Mucosa of descending colon (tissue), 3 donors: ENCODE data around the gene RPS21. TPM values are rescaled to one million over a fixed set of nuclear protein-coding genes. Genes with fewer than 3 reads are reported as not detected.

Source experiments
- ATAC-seq: fragments of 200-7000 bp; cut with Tn5 transposase; one replicate; pipeline ENCODE4 v1.9.1; 2020; ENCODE audit warnings: mild to moderate bottlenecking, moderate library complexity
- DNase-seq, 3 donors: peaks; one replicate each; pipeline ENCODE4 v3.0.0-alpha.2; 2020
- H3K36me3 ChIP-seq: fragments of 200-600 bp; one replicate; pipeline ENCODE4 v1.8.0; 2021; ENCODE audit warnings: low read depth, mild to moderate bottlenecking
- H3K4me1 ChIP-seq: fragments of 200-600 bp; one replicate; pipeline ENCODE4 v1.8.0; 2021; ENCODE audit warnings: low read depth, mild to moderate bottlenecking
- H3K4me3 ChIP-seq: fragments of 200-600 bp; one replicate; pipeline ENCODE4 v1.8.0; 2021; ENCODE audit warnings: mild to moderate bottlenecking
- H3K9me3 ChIP-seq: fragments of 200-600 bp; one replicate; pipeline ENCODE4 v1.8.0; 2021; ENCODE audit warnings: mild to moderate bottlenecking
- intact Hi-C, 2 donors: fragments of 100-400 bp; cut with DNase I in 1 of 2; cut with micrococcal nuclease in 1 of 2; formaldehyde crosslinking; loops; one replicate each; pipeline versions ENCODE4 v1.11.0 to v1.11.1; 2022; cut with DNase I, micrococcal nuclease
- total RNA-seq, 3 donors: library from RNA; stranded (reverse); fragmentation: NEBNext Ultra II Directional in 2 of 3; extraction: Animal tissue kit (Norgen Biotek cat#: 25700) in 2 of 3; gene quantifications; one replicate each; pipeline versions ENCODE4 v1.2.1 to v1.2.4, GENCODE V29; 2021 to 2023
- TF ChIP-seq, protein P1 (sequence below): fragments of 200-600 bp; IDR thresholded peaks from one replicate; pipeline ENCODE4 v1.8.0; 2022; ENCODE audit warnings: antibody characterized with exemption, mild to moderate bottlenecking
- donor health status: DM: no; HTN: no; CAD: no; lungs with moderate emphysema.
- donor health status: DM: no; HTN: no; CAD: no.
- donor health status: DM: no; HTN: yes; CAD: no.

RPS21 gene
- total RNA-seq, 3 donors from 2014 or later = 1,171 to 1,284 (median 1,191) TPM

DNA sequence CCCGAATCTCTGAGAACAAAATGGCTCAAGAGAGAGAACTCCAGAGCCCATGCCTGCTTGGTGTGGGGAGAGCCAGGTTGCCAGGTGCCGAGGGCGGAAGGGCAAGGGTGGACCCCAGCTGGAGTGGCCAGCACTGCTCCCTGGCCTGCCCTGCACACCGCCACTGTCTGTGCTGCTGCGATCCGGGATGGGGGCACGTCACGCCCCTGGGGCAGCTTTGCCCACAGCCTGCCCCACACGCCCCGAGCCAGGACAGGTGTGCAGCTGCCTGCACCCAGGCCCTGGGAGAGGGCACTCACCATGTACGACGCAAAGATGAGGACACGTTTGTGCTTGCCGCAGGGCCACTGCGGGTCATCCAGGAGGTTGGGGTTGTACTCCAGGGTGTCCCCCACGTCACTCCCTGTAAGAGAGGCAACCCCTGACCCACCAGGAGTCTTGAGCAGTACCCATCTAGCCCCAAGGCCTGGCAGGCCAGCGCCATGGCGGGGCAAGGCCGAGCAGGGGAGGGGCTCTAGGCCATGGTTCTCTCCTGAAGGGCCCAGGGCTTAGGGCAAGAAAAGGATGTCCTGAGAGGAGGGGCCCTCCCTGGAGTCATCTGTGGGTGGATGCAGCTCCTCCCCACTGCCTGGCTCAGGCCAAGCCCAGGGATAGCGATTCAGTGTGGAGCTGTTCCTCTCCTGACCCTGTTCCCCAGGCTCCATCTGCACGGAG is 5.9 kb downstream of the RPS21 start:
- H3K36me3 ChIP-seq = no peaks in the 10 kb centered on the region
- ATAC-seq (no peak), DNase-seq (no peak)
- H3K4me1 ChIP-seq = peaks cover 7% of the 10 kb centered on the region
- no peaks in the 10 kb centered on the region for H3K9me3 ChIP-seq
- no peak overlapping the region for H3K4me3 ChIP-seq
- TF ChIP-seq, protein P1, sequence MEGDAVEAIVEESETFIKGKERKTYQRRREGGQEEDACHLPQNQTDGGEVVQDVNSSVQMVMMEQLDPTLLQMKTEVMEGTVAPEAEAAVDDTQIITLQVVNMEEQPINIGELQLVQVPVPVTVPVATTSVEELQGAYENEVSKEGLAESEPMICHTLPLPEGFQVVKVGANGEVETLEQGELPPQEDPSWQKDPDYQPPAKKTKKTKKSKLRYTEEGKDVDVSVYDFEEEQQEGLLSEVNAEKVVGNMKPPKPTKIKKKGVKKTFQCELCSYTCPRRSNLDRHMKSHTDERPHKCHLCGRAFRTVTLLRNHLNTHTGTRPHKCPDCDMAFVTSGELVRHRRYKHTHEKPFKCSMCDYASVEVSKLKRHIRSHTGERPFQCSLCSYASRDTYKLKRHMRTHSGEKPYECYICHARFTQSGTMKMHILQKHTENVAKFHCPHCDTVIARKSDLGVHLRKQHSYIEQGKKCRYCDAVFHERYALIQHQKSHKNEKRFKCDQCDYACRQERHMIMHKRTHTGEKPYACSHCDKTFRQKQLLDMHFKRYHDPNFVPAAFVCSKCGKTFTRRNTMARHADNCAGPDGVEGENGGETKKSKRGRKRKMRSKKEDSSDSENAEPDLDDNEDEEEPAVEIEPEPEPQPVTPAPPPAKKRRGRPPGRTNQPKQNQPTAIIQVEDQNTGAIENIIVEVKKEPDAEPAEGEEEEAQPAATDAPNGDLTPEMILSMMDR = no peak
- intact Hi-C loops = no loop called here

DNA sequence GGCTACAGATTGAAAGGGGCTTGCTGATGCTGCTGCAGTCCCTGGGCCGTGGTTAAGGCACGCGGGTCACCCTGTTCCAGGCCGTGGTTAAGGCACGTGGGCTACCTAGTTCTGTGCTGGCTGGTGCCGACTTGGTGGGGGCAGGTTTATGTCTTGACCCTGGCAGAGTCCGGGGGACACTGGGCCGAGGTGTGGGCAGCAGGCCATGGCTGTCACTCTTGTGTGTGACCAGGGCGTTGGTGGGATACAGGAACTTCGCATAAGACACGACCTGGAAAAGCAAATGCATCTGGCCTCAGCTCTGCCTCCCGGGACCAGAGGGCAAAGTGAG is 6.4 kb downstream of the RPS21 start:
- H3K36me3 ChIP-seq = no peaks in the 10 kb centered on the region
- TF ChIP-seq, protein P1 = no peak

DNA sequence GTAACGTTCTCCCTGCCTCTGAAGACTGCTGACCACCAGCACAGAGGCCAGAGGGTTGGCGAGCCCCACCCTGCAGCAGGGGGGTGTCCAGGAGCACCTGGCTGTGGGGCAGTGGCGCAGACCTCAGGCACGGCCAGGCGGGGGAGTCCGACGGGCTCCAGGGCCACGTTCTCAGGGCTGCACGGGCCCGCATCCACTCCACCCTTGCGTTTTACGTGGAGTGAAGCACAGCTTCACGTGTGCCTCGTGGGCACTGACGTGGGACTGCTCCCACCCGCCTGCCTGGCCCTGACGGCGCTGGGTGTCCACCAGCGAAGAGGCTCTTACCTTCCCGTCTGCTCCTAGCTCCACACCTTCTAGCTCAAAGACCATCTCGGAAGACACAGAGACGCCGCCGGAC is 6.9 kb downstream of the RPS21 start:
- no peaks in the 10 kb centered on the region for H3K36me3 ChIP-seq
- ATAC-seq (no peak), DNase-seq (no peak)
- H3K4me1 ChIP-seq = no peaks in the 10 kb centered on the region
- no peaks in the 10 kb centered on the region for H3K9me3 ChIP-seq
- intact Hi-C loops = no loop called here
- TF ChIP-seq, protein P1 = no peak
- H3K4me3 ChIP-seq = no peak overlapping the region

More for the DNA sequence above, 6.4 kb downstream of the RPS21 start:
- intact Hi-C loops = no loop called here
- Histone ChIP-seq H3K4me3 (no peak overlapping the region), H3K9me3 (no peaks in the 10 kb centered on the region), H3K4me1 (peaks cover 1% of the 10 kb centered on the region)
- DNase-seq (no peak), ATAC-seq (no peak)

DNA sequence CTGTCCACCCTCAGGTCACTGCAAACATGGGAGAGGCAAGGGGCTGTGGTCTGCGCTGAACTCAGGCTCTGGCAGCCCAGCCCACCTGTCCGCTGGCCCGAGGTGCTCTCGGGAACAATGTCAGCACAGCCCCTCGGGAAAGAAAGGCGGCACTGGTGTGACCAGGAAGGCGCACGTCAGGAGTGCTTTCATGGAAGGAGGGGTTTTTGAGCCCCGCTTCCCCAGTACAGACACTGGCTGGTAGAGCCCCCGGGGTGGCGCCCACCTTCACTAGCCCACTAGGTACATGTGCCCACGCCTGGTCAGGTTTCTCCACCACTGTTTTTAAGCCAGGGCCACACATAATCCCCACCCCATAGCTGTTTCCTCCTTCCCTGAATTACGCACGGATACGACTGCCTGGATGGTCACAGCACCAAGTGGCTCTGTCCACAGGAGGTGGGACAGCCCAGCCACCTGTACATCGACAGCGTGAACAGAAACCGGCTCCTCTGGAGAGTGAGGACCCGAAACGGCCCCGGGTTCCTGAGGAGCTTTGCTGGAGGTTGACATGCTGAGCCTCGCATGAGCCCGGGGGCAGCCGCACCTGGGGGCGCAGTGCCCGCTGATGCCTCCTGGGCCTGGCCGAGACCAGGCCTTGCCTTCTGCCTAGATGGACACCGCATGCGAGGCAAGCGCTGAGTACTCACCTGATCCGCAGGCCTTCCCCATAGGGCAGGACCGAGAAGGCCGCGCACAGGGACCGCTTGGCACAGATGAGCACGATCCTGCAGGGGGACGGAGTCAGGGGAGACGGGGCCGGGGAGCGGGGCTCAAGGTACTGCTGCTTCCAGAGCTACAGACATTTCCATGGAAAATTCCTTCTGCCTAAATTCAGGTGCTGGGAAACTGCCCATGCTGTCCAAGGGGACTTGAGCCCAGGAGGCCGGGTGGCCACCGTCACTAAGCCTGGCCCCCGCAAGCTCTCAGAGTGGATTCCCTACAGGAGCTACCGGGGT is 7.6 kb downstream of the RPS21 start:
- no peaks in the 10 kb centered on the region for H3K4me1 ChIP-seq
- no peaks in the 10 kb centered on the region for H3K36me3 ChIP-seq
- no peaks in the 10 kb centered on the region for H3K9me3 ChIP-seq
- ATAC-seq = no peak
- no peak for DNase-seq
- TF ChIP-seq, protein P1 = no peak
- intact Hi-C loops = no loop called here
- H3K4me3 ChIP-seq = no peak overlapping the region

DNA sequence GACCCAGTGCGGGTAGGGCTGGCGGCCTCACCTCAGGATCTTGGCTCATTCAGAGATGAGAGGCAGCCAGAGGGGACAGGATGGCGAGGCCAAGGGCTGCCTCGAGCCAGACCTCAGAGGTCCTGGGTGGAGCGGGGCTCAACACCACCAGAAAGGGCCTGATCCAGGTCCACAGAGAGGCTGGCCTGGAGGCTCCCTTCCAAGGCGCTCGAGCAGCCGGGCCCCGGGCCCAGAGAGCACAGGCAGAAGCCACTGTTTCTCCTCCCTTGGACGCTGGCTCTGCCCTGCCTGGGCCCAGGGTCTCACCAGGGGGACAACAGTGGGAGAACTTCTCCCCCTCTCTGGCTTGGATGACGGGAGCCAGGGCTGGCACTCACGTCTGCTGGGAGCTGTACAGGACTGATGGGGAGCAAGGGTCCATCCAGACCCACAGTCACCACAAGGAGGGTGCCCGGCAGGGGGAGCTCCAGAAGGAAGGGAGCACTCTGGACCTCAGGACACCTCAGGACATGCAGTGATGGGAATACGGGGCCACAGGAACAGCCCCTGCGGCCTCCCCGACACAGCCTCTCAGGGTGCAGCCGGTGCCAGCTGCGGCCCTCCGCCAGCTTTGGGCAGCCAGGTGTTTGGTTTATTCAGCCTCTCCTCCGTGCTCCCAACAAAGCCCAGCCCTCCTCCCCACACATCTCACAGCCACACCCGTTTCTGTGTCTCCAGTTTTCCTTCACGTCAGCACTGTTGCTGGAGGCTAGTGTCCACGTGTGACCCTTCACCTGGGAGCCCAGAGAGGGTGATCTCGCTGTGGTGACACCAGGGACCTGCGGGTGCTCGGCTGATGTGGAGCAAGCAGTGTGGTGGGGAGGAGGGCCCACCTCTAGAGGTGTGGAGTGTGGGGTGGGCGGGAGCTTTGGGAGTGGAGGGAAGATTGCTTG is 8.7 kb downstream of the RPS21 start:
- DNase-seq = no peak
- Histone ChIP-seq H3K4me1 (no peaks in the 10 kb centered on the region), H3K9me3 (no peaks in the 10 kb centered on the region), H3K4me3 (no peak overlapping the region), H3K36me3 (no peaks in the 10 kb centered on the region)
- TF ChIP-seq, protein P1 = no peak
- ATAC-seq = peak; percentile 26
- intact Hi-C loops = no loop called here
